OCI-LY7 (cell line): Measurements from ENCODE around the gene AMPD2.
"Not testable (repeated sequence)": the region's sequence is repeated elsewhere in the genome, so short reads cannot be mapped to it uniquely, and the experiment has no call there.

Experiments used
- EZH2phosphoT487 ChIP-seq: fragments of 200-600 bp; sonication (generic); IDR thresholded peaks from 2 replicates; pipeline ENCODE4 v1.6.1; 2018; ENCODE audit warnings: low read depth, borderline replicate concordance, mild to moderate bottlenecking, mixed run types, antibody characterized with exemption, low read length, moderate library complexity, mixed read lengths
- TF ChIP-seq, protein P1 (sequence below): fragments of 200-600 bp; sonication (generic); conservative IDR thresholded peaks from 2 replicates; pipeline ENCODE4 v1.5.1; 2014; ENCODE audit warnings: mild to moderate bottlenecking, antibody characterized with exemption, low read length, moderate library complexity, mixed read lengths

DNA sequence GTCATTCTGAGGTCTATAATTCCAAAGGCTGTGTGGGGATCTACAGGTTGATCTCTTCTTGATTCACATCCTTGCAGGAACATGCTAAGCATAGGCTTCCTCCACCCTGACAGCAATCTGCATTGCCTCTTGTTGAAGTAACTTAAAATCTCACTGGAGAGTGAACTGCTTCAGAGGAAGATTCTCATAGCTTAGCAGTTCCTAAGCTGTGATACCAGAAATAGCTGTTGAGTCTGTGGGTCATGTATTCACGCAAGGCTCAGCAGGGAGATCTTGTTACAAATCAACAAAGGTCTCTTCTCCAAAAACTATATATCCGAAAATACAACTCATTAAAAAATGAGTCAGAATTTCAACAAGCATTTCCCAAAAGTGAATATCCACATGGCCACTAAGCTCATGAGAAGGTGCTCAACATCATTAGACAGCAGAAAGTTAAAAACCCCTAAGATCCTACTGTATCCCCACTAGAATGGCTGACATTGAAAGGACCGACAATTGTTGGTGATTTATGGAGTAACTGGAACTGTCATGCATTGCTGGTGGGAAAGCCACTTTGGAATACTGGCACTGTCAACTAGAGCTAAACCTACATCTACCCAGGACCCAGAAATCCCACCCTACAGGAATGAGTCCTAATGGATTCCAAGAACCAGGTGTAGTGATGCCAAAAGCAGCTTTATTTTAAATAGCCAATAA is 57.2 kb downstream of the AMPD2 start:
- TF ChIP-seq, protein P1, sequence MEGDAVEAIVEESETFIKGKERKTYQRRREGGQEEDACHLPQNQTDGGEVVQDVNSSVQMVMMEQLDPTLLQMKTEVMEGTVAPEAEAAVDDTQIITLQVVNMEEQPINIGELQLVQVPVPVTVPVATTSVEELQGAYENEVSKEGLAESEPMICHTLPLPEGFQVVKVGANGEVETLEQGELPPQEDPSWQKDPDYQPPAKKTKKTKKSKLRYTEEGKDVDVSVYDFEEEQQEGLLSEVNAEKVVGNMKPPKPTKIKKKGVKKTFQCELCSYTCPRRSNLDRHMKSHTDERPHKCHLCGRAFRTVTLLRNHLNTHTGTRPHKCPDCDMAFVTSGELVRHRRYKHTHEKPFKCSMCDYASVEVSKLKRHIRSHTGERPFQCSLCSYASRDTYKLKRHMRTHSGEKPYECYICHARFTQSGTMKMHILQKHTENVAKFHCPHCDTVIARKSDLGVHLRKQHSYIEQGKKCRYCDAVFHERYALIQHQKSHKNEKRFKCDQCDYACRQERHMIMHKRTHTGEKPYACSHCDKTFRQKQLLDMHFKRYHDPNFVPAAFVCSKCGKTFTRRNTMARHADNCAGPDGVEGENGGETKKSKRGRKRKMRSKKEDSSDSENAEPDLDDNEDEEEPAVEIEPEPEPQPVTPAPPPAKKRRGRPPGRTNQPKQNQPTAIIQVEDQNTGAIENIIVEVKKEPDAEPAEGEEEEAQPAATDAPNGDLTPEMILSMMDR = not testable (repeated sequence)
- TF ChIP-seq EZH2phosphoT487 = not testable (repeated sequence)
